Measurements from ENCODE around the gene PHF20.
"Not testable (repeated sequence)": the region's sequence is repeated elsewhere in the genome, so short reads cannot be mapped to it uniquely, and the experiment has no call there.

Gene PHF20

GRCh38 chr20:35831971-35832370 lies 60.2 kb downstream of the PHF20 start:
- Mint-ChIP-seq H3K4me1 (ENCODE audit: low read depth) (peaks cover 37% of the 10 kb centered on the region), H3K4me3 (no peak overlapping the region), H3K27me3 (no peaks in the 10 kb centered on the region), H3K27ac (peak overlapping the region; percentile 9), H3K36me3 (ENCODE audit: low read depth) (peaks cover 34% of the 10 kb centered on the region), H3K9me3 (no peaks in the 10 kb centered on the region)

GRCh38 chr20:35833241-35833640 lies 61.4 kb downstream of the PHF20 start:
- peaks cover 41% of the 10 kb centered on the region for H3K36me3 Mint-ChIP-seq (ENCODE audit: low read depth)
- no peaks in the 10 kb centered on the region for H3K27me3 Mint-ChIP-seq
- H3K9me3 Mint-ChIP-seq, result no peaks in the 10 kb centered on the region
- peaks cover 45% of the 10 kb centered on the region for H3K4me1 Mint-ChIP-seq (ENCODE audit: low read depth)
- H3K4me3 Mint-ChIP-seq, result no peak overlapping the region
- H3K27ac Mint-ChIP-seq, result no peak overlapping the region

GRCh38 chr20:35837577-35838195 lies 65.9 kb downstream of the PHF20 start:
- H3K4me3 Mint-ChIP-seq, result no peak overlapping the region
- peaks cover 32% of the 10 kb centered on the region for H3K36me3 Mint-ChIP-seq (ENCODE audit: low read depth)
- no peaks in the 10 kb centered on the region for H3K27me3 Mint-ChIP-seq
- H3K9me3 Mint-ChIP-seq, result peaks cover 4% of the 10 kb centered on the region
- no peak overlapping the region for H3K27ac Mint-ChIP-seq
- H3K4me1 Mint-ChIP-seq (ENCODE audit: low read depth), result peaks cover 44% of the 10 kb centered on the region

- Mint-ChIP-seq H3K27me3 (no peaks in the 10 kb centered on the region), H3K9me3 (peaks cover 4% of the 10 kb centered on the region), H3K27ac (no peak overlapping the region), H3K4me3 (no peak overlapping the region), H3K4me1 (ENCODE audit: low read depth) (peaks cover 42% of the 10 kb centered on the region), H3K36me3 (ENCODE audit: low read depth) (peaks cover 35% of the 10 kb centered on the region)
Observed at GRCh38 chr20:35838205-35838604, 66.4 kb downstream of the PHF20 start.

- Mint-ChIP-seq H3K4me3 (no peak overlapping the region), H3K27me3 (no peaks in the 10 kb centered on the region), H3K9me3 (peaks cover 4% of the 10 kb centered on the region), H3K4me1 (ENCODE audit: low read depth) (peaks cover 32% of the 10 kb centered on the region), H3K27ac (peak overlapping the region; percentile 52), H3K36me3 (ENCODE audit: low read depth) (peaks cover 42% of the 10 kb centered on the region)
Observed at GRCh38 chr20:35839904-35840303, 68.1 kb downstream of the PHF20 start.

- H3K27me3 Mint-ChIP-seq, result no peaks in the 10 kb centered on the region
- no peak overlapping the region for H3K27ac Mint-ChIP-seq
- peaks cover 44% of the 10 kb centered on the region for H3K36me3 Mint-ChIP-seq (ENCODE audit: low read depth)
- H3K4me1 Mint-ChIP-seq (ENCODE audit: low read depth), result peaks cover 27% of the 10 kb centered on the region
- peaks cover 4% of the 10 kb centered on the region for H3K9me3 Mint-ChIP-seq
- H3K4me3 Mint-ChIP-seq, result no peak overlapping the region
Observed at GRCh38 chr20:35840421-35840820, 68.6 kb downstream of the PHF20 start.

- no peak overlapping the region for H3K4me3 Mint-ChIP-seq
- H3K27ac Mint-ChIP-seq, result no peak overlapping the region
- H3K27me3 Mint-ChIP-seq, result no peaks in the 10 kb centered on the region
- peaks cover 57% of the 10 kb centered on the region for H3K36me3 Mint-ChIP-seq (ENCODE audit: low read depth)
- H3K9me3 Mint-ChIP-seq, result peaks cover 4% of the 10 kb centered on the region
- peaks cover 23% of the 10 kb centered on the region for H3K4me1 Mint-ChIP-seq (ENCODE audit: low read depth)
Observed at GRCh38 chr20:35842361-35842760, 70.5 kb downstream of the PHF20 start.

GRCh38 chr20:35843894-35844293 lies 72.1 kb downstream of the PHF20 start:
- not testable (repeated sequence) for H3K27me3 Mint-ChIP-seq, H3K9me3 Mint-ChIP-seq, H3K27ac Mint-ChIP-seq, H3K4me3 Mint-ChIP-seq
- H3K36me3 Mint-ChIP-seq (ENCODE audit: low read depth), result peaks cover 59% of the 10 kb centered on the region
- peaks cover 16% of the 10 kb centered on the region for H3K4me1 Mint-ChIP-seq (ENCODE audit: low read depth)

GRCh38 chr20:35845561-35845960 lies 73.7 kb downstream of the PHF20 start:
- H3K27me3 Mint-ChIP-seq, result no peaks in the 10 kb centered on the region
- no peak overlapping the region for H3K4me3 Mint-ChIP-seq
- H3K27ac Mint-ChIP-seq, result no peak overlapping the region
- peaks cover 71% of the 10 kb centered on the region for H3K36me3 Mint-ChIP-seq (ENCODE audit: low read depth)
- H3K9me3 Mint-ChIP-seq, result peaks cover 4% of the 10 kb centered on the region
- H3K4me1 Mint-ChIP-seq (ENCODE audit: low read depth), result peaks cover 12% of the 10 kb centered on the region

GRCh38 chr20:35849706-35850105 lies 77.9 kb downstream of the PHF20 start:
- Mint-ChIP-seq H3K27me3 (no peaks in the 10 kb centered on the region), H3K9me3 (no peaks in the 10 kb centered on the region), H3K27ac (peak overlapping the region; percentile 36), H3K36me3 (ENCODE audit: low read depth) (peaks cover 66% of the 10 kb centered on the region), H3K4me3 (no peak overlapping the region), H3K4me1 (ENCODE audit: low read depth) (peaks cover 11% of the 10 kb centered on the region)

GRCh38 chr20:35851659-35852058 lies 79.8 kb downstream of the PHF20 start:
- not testable (repeated sequence) for H3K4me3 Mint-ChIP-seq, H3K27me3 Mint-ChIP-seq, H3K9me3 Mint-ChIP-seq, H3K27ac Mint-ChIP-seq
- peaks cover 66% of the 10 kb centered on the region for H3K36me3 Mint-ChIP-seq (ENCODE audit: low read depth)
- H3K4me1 Mint-ChIP-seq (ENCODE audit: low read depth), result peaks cover 11% of the 10 kb centered on the region

- H3K36me3 Mint-ChIP-seq (ENCODE audit: low read depth), result peaks cover 54% of the 10 kb centered on the region
- no peak overlapping the region for H3K27ac Mint-ChIP-seq
- peaks cover under 1% of the 10 kb centered on the region for H3K4me1 Mint-ChIP-seq (ENCODE audit: low read depth)
- no peak overlapping the region for H3K4me3 Mint-ChIP-seq
- H3K9me3 Mint-ChIP-seq, result no peaks in the 10 kb centered on the region
- H3K27me3 Mint-ChIP-seq, result no peaks in the 10 kb centered on the region
Observed at GRCh38 chr20:35854713-35855348, 83.0 kb downstream of the PHF20 start.

- not testable (repeated sequence) for H3K4me1 Mint-ChIP-seq (ENCODE audit: low read depth); H3K27me3 Mint-ChIP-seq; H3K27ac Mint-ChIP-seq; H3K4me3 Mint-ChIP-seq; H3K9me3 Mint-ChIP-seq
- H3K36me3 Mint-ChIP-seq (ENCODE audit: low read depth), result peaks cover 53% of the 10 kb centered on the region
Observed at GRCh38 chr20:35855641-35856040, 83.8 kb downstream of the PHF20 start.

GRCh38 chr20:35856866-35857265 lies 85.1 kb downstream of the PHF20 start:
- Mint-ChIP-seq H3K27ac (no peak overlapping the region), H3K4me1 (ENCODE audit: low read depth) (no peaks in the 10 kb centered on the region), H3K27me3 (no peaks in the 10 kb centered on the region), H3K9me3 (no peaks in the 10 kb centered on the region), H3K4me3 (no peak overlapping the region), H3K36me3 (ENCODE audit: low read depth) (peaks cover 47% of the 10 kb centered on the region)

- Mint-ChIP-seq H3K9me3 (no peaks in the 10 kb centered on the region), H3K4me3 (no peak overlapping the region), H3K4me1 (ENCODE audit: low read depth) (no peaks in the 10 kb centered on the region), H3K27ac (no peak overlapping the region), H3K27me3 (no peaks in the 10 kb centered on the region), H3K36me3 (ENCODE audit: low read depth) (peaks cover 26% of the 10 kb centered on the region)
Observed at GRCh38 chr20:35866418-35867202, 94.8 kb downstream of the PHF20 start.
